ENCODE measurements around the gene CLTRN.
"Not testable (repeated sequence)": the region's sequence is repeated elsewhere in the genome, so short reads cannot be mapped to it uniquely, and the experiment has no call there.

The CLTRN gene, protein sequence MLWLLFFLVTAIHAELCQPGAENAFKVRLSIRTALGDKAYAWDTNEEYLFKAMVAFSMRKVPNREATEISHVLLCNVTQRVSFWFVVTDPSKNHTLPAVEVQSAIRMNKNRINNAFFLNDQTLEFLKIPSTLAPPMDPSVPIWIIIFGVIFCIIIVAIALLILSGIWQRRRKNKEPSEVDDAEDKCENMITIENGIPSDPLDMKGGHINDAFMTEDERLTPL

DNA sequence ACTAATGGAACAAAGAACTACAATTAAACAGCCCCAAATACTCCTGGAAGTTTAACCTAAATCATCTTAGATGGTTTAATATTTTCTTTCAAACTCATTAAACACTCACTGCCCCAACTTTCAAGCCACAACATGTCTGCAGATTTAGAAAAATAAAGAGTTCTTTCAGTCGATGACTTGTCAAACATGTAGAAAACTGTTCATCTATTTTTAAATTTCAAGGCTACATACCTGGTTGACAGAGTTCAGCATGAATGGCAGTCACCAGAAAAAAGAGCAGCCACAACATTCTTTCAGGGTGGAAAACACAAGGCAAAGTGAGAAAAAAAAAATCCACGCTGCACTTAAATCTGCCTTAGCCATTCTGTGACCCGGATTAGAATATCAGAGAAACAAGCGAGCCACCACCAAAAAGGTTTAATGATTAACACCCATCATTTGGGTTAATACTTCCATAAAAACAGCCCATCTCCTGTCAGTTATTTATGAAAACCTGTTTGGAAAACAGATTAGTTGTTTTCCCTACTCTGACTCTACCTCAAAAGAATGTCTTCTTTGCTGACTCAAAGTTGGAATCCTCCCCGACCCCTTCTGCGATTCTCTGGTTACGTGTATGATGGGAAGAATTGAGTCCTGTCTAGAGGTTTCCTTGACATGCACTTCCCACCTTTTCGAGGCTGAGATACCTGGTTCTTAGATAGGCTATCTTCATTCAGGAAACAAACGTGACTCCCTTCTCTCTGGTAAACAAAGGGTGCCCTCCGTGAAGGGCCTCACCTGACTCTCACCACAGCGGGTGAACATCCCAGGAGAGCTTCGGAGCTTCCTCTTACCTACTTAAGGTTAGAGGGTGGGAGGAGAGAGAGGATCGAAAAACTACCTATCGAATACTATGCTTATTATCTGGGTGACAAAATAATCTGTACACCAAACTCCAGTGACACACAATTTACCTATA is at the start of gene CLTRN:
TSS of gene CLTRN (minus strand) at position 319 of the 958 bp plus-strand sequence. CDS start at position 289, 30 bp downstream.
- no peak for DNase-seq (ENCODE audit: low read depth)

DNA sequence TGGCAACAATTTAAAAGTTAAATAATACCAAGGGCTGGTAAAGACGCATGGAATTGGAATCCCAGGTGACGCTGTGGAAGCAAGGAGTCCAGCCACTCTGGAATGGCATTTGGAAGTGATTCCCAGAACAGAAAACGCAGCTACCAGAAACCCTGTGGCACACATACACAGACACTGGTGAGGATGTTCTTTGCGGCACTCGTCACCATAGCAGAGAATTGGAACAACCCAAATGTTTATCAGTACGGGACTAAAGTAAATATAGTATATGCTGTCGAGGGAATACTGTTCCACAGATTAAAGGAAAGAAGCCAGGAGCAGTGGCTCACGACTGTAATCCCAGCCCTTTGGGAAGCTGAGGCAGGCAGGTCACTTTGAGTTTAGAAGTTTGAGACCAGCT is 39.7 kb upstream of the CLTRN start:
- not testable (repeated sequence) for DNase-seq (ENCODE audit: low read depth)

DNA sequence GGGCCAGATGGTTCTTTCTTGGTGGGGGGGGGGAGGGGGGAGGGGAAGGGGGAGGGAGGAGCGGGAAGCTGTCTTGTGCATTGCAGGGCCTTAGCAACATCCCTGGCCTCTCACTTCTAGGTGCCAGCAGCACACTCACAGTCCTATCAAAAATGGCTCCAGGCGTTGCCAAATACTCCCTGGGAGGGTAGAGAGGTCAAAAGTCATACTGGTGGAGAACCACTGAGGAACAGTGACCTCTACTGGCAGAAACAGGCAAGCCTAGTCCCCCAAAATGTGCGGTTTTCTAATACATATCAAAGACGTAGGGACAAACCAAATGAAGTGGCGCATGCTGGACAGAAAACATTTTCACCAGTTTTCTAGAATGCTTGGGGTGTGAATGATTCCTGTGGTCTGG is 39.2 kb upstream of the CLTRN start:
- not testable (repeated sequence) for DNase-seq (ENCODE audit: low read depth)

DNA sequence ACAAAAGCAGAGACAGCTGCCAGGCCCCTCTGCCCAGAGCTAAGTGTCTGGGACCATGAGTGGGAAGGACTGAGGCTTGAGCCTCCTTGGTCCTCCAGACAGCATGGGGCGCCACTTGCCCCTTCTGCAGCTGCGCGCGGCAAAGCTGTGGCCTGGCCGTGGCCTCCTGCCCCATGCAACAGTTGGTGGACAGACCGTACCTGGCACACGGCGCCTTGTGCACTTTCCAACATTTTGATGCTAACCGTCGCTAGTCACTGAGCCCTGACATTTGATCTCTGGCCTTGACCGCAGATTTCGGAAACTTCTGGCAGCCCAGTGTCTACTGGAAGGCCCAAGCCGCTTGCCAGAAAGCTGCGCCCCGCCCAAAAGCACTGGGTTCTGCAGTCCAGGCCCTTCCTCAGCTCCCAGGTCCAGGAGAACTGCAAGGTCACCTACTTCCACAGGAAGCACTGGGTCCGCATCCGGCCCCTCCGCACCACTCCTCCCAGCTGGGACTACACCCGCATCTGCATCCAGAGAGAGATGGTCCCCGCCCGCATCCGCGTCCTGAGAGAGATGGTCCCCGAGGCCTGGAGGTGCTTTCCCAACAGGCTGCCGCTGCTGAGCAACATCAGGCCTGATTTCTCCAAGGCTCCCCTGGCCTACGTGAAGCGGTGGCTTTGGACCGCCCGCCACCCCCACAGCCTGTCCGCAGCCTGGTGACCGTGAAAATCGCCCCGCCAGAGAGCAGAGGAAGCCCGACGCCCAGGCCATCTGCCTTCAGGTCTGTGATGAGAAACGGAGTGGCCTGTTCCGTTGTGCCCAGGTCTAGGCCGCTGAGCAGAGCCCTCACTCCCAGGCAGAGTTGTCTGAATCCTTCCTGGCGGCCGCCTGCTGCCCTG is 38.1 kb upstream of the CLTRN start:
- DNase-seq (ENCODE audit: low read depth), result no peak

DNA sequence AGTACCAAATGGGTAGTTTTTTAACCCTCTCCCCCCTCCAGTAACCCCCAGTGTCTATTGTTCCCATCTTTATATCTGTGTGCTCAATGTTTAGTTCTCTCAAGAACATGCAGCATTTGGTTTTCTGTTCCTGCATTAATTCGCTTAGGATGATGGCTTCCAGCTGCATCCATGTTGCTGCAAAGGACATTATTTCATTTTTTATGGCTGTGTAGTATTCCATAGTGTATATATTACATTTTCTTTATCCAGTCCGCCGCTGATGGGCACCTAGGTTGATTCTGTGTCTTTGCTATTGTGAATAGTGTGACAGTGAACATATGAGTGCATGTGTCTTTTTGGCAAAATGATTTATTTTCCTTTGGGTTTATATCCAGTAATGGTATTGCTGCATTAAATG is 31.9 kb upstream of the CLTRN start:
- DNase-seq (ENCODE audit: low read depth), result no peak

DNA sequence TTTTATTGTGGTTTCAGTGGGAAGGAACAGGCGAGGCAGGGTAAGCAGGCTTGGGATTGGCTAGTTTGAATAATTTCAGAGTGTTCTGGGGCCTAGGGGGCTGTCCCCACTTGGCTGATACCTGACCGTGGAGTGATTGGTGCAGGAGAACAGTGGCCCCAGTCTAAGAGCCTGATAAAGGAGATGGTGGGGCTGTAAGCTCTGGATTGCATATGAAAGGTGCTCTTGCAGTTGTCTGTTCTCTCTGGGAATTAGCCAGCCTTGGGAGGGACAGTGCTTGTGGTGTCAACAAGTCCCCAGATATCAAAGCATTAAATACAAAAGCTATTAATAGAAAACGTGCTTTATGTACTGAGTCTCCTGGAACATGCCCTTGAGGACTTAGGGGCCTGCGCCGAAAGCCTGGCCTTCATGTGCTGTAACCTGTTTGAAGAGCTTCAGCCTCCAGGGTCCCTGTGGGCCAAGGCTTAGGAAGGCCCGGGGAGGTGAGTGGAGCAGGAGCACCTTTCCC is 30.4 kb upstream of the CLTRN start:
- DNase-seq (ENCODE audit: low read depth), result no peak

DNA sequence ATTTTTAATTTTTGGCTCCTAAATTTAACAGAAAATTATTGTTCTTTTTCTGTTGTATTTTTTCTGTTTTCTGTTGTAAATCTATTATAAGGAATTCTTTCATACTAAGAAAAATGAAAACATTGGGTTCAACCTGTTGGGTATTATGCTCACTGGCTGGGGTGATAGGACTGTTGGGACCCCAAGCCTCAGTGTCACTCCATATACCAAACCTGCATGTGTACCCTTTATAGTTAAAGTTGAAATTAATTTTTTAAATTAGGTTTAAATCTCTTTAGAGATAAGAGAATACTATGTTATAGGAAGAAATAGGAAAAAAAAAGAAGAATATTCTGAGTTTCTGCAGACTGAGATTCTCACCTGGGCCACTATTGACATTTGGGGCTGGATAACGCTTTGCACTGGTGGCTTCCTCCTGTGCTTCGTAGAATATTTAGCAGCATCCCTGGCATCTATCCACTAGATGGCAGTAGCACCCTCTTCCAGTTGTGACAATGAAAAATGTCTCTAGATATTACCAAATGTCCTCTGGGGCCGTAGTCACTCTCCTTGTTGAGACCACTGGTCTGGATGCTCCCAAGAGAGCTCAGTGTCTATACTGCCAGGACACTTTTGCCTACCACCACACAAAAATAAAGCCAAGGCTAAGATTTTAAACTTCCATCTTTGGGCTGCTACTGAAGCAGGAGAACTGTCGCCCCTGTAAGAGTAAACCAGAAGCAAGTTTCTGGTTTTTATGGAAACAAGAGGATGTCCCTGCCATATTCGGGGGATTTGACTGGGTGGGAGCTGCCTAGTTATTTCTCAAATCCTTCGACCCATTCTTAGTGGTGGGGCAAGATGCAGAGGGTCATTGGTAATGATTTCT is 22.4 kb upstream of the CLTRN start:
- no peak for DNase-seq (ENCODE audit: low read depth)

DNA sequence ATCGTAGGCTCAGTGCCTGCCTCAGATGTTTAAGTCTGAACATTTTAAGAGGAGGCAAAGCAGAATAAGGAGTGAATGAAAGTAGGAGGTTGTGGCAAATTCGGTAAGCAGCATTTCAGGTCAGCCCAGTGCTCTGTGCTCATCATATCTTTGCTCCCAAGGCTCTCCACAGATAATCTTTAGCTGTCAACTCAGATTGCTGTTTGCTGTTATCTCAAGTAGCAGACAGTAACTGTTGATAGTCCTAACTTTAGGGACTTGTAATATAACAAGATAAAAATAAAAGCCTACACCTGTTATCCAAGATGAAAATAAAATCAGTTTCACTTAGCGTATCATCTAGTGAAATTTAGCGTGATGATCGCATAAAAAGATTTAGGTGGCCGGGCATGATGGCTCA is 18.6 kb upstream of the CLTRN start:
- no peak for DNase-seq (ENCODE audit: low read depth)

DNA sequence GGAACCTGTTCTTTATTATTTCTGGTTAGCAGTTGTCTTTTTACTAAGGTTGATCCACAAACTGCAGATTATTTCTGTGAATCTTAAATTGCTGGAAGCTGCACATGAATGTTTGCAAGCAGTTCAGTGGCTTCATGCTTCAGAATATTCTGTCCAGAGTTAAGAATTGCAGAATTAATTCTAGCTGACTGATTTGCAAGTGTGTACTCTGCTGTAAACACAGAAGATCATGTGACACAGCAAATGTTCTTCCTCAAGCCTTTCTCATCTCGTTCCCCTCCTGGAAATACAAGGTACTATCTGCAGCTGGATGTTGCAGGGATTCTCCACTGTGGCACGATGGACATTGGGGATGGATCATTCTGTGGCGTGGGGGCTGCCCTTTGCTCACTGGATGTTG is 16.8 kb upstream of the CLTRN start:
- DNase-seq (ENCODE audit: low read depth), result no peak

DNA sequence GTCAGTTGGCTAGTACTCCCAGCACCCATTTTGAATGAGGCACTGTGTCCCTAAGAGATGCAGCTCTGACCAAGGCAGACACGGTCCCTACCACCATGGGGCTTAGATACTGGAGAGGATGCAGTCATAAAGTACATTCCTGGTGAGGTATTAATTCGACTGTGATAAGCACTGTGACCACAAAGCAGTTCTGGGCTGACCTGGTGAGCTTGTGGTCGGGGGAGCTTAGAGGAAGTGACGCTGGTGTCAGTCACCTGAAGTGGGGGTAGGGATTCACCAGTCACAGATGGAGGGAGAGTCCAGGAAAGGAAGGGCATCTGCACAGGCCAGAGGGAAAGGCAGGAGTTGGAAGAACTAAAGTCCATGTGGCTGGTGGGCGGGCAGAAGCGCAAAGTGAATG is 15.8 kb upstream of the CLTRN start:
- DNase-seq (ENCODE audit: low read depth), result no peak

DNA sequence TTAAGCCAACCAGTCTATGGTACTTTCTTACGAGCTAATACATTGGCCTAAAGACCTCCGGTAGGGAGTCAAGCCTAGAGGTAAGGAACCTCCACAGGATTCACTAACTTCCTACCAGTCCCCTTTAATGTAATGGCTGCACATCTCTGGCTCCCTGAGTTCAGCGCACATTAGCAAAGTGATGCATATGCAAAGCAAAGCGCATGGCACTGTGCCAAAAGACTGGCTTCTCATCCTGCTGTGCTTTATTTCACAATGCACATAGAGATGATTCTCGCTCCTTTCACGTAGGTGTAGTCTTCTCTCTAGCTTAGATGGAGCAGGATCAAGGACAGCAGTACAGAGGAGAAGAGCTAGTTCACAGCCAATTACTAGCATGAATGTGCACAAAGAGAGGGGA is 14.6 kb upstream of the CLTRN start:
- no peak for DNase-seq (ENCODE audit: low read depth)

DNA sequence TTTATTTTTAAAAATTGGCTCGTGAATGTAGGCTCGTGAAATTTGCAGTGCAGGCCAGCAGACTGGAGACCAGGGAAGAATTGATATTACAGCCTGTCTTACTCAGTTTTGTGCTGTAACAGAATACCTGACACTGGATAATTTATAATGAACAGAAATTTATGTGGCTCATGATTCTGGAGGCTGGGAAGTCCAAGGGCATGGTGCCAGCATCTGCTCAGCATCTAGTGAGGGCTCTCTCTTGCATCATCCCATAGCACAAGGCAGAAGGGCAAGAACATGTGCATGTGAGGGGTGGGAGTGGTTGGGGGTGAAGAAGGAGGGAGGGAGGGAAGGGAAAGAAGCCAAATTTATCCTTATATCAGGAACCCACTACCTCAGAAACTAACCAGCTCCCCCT is 13.7 kb upstream of the CLTRN start:
- no peak for DNase-seq (ENCODE audit: low read depth)

DNA sequence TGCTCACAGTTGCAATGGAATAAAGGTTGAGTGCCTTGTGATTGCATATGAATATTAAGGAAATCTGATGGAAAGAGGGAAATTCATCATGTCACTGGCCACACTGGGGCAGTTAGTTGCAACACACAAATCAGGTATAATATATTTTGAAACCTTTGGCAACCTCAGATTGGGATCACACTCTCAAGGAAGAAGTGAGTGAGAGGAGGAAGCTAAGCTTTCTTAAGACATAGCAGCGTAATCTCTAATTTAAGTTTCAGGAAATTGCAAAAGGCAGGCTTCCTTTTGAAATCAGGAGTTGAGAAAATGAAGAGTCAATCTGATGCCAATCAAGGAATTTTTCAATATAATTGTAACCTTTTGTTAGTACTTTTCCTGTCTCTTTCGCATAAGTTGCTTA is 12.3 kb upstream of the CLTRN start:
- DNase-seq (ENCODE audit: low read depth), result no peak

DNA sequence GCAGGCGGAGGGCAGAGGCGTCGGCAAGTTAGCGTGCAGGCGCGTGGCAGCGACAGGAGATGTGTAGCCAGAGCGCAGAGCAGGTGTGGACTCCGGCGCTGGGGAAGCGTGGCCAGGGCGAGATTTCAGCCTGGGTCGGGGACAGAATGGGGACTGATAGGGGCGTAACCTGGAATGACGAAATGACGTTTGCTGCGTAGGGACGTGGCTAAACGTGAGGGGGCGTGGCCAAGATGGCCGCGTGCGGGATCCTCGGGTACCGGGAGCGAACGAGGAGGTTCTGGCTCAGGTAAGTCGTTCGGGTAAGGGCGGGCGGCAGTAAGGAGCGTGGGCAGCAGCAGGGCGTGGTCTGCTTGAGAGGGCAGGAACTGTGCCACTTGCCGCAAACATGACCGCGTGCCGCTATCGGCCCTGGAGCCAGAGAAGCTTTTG is 10.9 kb upstream of the CLTRN start:
- peak; percentile 46 for DNase-seq (ENCODE audit: low read depth)

DNA sequence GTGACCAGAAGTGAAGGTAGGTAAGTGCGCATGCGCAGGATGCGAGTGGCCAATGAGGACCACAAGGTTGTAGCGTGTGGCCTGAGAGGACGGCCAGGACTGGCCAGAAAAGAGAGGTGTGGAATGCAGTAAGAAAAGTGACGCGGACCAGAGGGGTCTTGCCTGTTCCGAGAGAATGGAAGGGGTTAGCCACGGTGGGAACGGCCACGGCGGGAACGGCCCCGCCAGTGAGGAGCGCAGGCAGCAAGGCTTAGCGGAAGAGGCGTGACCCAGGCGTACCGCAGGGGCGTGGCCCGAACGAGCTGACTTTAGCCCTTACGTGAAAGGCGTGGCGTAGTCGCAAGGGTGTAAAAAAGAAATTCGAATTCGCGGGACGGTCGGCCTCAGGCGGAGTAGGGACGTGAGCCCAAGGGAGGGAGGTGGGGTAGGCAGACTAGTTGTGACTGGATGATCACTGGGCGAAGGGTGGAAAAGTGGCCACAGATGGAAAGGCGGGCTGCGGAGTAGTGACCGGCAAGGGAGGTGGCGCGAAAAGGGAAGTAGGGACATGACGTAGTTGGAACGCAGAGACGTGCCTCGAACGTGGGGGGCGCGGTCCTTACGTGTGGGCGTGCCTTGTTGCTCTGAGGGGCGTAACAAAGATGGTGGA is 10.4 kb upstream of the CLTRN start:
- peak; percentile 68 for DNase-seq (ENCODE audit: low read depth)

DNA sequence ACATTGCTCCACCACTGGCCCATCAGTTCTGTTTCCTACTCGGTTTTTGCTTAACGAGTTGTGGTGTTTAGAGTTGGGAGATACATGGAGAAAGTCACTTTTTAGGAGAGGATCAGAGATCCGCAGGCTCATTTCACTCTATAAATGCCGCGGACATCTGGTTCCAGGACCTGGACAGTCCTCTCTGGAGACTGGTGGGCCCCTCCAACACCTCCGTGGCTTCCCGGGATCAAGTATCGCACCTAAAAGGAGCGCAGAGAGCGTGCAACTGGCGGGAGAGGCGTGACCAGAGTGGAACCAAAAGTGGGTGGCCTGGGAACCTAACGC is 9.9 kb upstream of the CLTRN start:
- no peak for DNase-seq (ENCODE audit: low read depth)

DNA sequence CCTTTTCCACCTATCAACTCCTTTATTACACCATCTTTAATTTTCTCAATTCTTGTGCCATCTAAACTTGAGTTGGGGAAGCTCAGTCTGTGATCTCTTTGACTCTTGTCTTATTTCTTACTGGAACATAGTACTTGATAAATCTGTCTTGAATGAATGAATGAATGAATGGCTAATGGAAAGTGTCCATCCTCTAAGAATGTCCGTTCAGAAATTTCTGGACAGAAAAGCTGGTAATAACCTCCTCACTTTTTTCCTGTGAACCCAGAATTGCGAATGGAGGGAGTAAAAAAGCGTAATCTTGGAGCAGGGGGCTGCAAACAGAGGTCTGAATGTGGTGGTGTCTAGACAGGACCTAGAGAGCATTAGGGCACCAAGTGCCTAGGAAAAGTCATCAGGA is 9.4 kb upstream of the CLTRN start:
- DNase-seq (ENCODE audit: low read depth), result no peak

DNA sequence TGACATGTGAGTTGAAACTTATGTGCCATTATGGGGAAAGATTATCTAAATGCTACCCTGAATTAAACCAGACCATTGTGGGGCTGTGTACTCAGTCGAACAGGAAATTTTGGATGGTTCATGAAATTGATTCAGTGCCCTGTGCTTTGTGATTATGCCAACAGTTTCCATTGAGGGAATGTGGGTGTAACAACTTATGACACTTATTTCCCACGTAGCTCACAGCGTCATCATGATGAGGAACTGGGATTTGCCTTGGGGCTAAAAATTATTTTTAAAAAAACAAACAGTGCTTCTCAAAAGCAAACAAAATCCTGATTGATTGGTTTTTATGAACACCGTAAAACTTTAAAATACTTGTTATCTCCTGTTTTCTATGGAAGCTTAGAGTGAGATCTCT is 8.3 kb upstream of the CLTRN start:
- DNase-seq (ENCODE audit: low read depth), result no peak

DNA sequence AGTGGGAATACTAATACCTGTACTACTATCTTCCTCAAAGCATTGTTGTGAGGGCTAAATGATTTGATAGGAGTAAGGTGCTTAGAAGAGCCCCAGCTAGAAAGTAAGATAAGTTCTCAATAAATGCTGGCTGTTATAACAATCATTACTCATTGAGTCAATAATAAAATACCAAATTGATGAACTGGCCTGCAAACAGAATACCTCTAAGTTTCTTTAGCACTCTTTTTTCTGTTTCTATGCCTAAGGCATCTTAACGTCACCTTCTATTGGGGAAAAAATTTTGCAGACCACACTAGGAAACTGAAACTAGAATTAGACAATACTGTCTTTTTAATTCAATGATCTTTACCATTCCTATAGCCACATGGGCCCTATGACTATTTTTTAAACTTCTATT is 1.2 kb downstream of the CLTRN start:
- no peak for DNase-seq (ENCODE audit: low read depth)

DNA sequence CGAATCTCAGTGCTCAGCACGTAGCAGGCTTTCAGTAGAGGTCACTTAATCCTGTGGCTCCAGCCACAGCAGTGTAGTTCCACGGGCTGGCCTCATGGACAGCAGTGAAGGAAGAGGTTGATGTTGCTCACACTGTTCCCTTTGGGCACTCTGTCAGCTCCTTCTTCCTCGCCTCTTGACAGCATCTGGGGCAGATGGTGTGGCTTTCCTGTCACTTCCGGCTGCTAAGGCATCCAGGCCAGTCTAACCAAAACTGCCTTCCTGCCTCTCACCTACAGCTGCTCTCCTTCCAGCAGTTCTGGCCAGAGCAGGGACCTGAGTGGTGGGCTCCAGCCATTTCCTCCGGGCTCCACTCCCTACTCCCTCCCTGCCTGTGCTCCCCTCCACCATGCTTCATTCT is 9.8 kb downstream of the CLTRN start:
- not testable (repeated sequence) for DNase-seq (ENCODE audit: low read depth)

DNA sequence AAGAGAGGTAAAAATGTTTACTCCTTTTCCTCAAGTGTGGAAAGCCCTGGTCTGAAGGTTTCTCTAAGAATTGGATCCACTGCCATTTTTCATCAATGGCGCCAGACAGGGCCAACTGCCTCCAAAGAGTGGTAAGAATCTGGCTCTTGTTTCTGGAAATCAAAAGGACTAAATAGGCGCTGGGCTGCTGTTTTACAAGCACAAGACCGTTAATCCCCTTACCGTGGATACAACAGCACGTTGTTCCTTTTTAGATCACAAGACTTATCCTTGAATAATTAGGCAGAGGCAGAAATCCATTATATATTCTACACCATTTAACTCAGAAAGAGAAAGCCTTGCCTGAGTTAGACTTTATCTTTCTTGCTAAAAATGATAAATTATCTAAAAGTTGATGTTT is 10.6 kb downstream of the CLTRN start:
- no peak for DNase-seq (ENCODE audit: low read depth)
